H1 (cell line): ENCODE results near the gene DNAH10.

Experiments used
- CEBPB ChIP-seq: IDR thresholded peaks from 2 replicates; pipeline ENCODE4 v1.6.1; 2012; ENCODE audit warnings: low read depth, low read length
- EZH2 ChIP-seq: fragments of 200-600 bp; sonication (generic); IDR thresholded peaks from 2 replicates; pipeline ENCODE4 v1.7.1; 2012; ENCODE audit warnings: low read depth, mild to moderate bottlenecking, moderate library complexity, low read length, inconsistent platforms; ENCODE audit not compliant: severe bottlenecking
- HDAC6 ChIP-seq: IDR thresholded peaks from one replicate; pipeline ENCODE4 v1.7.1; 2012; ENCODE audit warnings: low read depth, mild to moderate bottlenecking, inconsistent platforms, low read length, moderate library complexity
- JUND ChIP-seq: IDR thresholded peaks from 2 replicates; pipeline ENCODE4 v1.6.1; 2011; ENCODE audit warnings: mild to moderate bottlenecking, improper control_type of control experiment, low read length
- MAFK ChIP-seq: IDR thresholded peaks from 2 replicates; pipeline ENCODE4 v1.6.1; 2012; ENCODE audit warnings: low read depth, mild to moderate bottlenecking, improper control_type of control experiment, low read length
- POLR2A ChIP-seq, 2 experiments: IDR thresholded peaks; 1 replicate in 1 of 2; 2 replicates in 1 of 2; pipeline ENCODE4 v1.6.1; 2011; ENCODE audit warnings: low read depth in 2 of 2, low read length in 2 of 2, mild to moderate bottlenecking in 2 of 2; ENCODE audit errors: control extremely low read depth in 1 of 2
- RBBP5 ChIP-seq: IDR thresholded peaks from 2 replicates; pipeline ENCODE4 v1.7.1; 2012; ENCODE audit warnings: low read depth, mild to moderate bottlenecking, inconsistent platforms, low read length, moderate library complexity, borderline replicate concordance
- SIN3A ChIP-seq, 2 experiments: IDR thresholded peaks in 1 of 2; conservative IDR thresholded peaks in 1 of 2; 2 replicates each; pipeline ENCODE4 v1.6.1; 2011 to 2012; ENCODE audit warnings: low read length in 2 of 2, improper control_type of control experiment in 1 of 2, low read depth in 1 of 2, mild to moderate bottlenecking in 1 of 2
- SP2 ChIP-seq: IDR thresholded peaks from 2 replicates; pipeline ENCODE4 v1.6.1; 2012; ENCODE audit warnings: mild to moderate bottlenecking, low read length, inconsistent platforms
- TAF1 ChIP-seq: IDR thresholded peaks from 2 replicates; pipeline ENCODE4 v1.6.1; 2011; ENCODE audit warnings: mild to moderate bottlenecking, low read depth, low read length
- TAF7 ChIP-seq: optimal IDR thresholded peaks from 2 replicates; pipeline ENCODE3; 2011; ENCODE audit warnings: low read depth, mild to moderate bottlenecking, inconsistent platforms, low read length, moderate library complexity, borderline replicate concordance
- ZNF274 ChIP-seq: IDR thresholded peaks from 2 replicates; pipeline ENCODE4 v1.7.0; 2012; ENCODE audit warnings: low read length, borderline replicate concordance; ENCODE audit errors: extremely low read depth
- TF ChIP-seq, protein P1 (sequence below), 3 experiments: IDR thresholded peaks; 1 replicate in 2 of 3; 2 replicates in 1 of 3; pipeline versions ENCODE4 v1.5.1 to v1.6.1; 2011; ENCODE audit warnings: low read length in 3 of 3, mild to moderate bottlenecking in 3 of 3, inconsistent platforms in 2 of 3, low read depth in 1 of 3, moderate library complexity in 1 of 3; ENCODE audit not compliant: insufficient read depth in 1 of 3; ENCODE audit errors: control extremely low read depth in 1 of 3

GRCh38 chr12:123772074-123772473 lies 10.0 kb downstream of the DNAH10 start:
- TF ChIP-seq CEBPB (no peak), RBBP5 (no peak), SP2 (no peak), TAF1 (no peak), HDAC6 (no peak), SIN3A (conservative IDR thresholded peaks at IDR 0.05 in 1 of 2, IDR thresholded peaks at IDR 0.05 in 1 of 2; ENCODE audit: low read depth in 1 of 2, low read length in 2 of 2) (no peak), JUND (no peak), EZH2 (no peak), TAF7 (no peak), MAFK (no peak), POLR2A (IDR thresholded peaks at IDR 0.05; ENCODE audit: control extremely low read depth in 1 of 2, low read depth in 2 of 2, low read length in 2 of 2) (no peak), ZNF274 (no peak)
- TF ChIP-seq, protein P1, sequence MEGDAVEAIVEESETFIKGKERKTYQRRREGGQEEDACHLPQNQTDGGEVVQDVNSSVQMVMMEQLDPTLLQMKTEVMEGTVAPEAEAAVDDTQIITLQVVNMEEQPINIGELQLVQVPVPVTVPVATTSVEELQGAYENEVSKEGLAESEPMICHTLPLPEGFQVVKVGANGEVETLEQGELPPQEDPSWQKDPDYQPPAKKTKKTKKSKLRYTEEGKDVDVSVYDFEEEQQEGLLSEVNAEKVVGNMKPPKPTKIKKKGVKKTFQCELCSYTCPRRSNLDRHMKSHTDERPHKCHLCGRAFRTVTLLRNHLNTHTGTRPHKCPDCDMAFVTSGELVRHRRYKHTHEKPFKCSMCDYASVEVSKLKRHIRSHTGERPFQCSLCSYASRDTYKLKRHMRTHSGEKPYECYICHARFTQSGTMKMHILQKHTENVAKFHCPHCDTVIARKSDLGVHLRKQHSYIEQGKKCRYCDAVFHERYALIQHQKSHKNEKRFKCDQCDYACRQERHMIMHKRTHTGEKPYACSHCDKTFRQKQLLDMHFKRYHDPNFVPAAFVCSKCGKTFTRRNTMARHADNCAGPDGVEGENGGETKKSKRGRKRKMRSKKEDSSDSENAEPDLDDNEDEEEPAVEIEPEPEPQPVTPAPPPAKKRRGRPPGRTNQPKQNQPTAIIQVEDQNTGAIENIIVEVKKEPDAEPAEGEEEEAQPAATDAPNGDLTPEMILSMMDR (IDR thresholded peaks at IDR 0.05; ENCODE audit: control extremely low read depth in 1 of 3, insufficient read depth in 1 of 3, low read depth in 1 of 3, low read length in 3 of 3) = no peak
